ENCODE measurements around the gene EBLN1.

EBLN1 gene

DNA sequence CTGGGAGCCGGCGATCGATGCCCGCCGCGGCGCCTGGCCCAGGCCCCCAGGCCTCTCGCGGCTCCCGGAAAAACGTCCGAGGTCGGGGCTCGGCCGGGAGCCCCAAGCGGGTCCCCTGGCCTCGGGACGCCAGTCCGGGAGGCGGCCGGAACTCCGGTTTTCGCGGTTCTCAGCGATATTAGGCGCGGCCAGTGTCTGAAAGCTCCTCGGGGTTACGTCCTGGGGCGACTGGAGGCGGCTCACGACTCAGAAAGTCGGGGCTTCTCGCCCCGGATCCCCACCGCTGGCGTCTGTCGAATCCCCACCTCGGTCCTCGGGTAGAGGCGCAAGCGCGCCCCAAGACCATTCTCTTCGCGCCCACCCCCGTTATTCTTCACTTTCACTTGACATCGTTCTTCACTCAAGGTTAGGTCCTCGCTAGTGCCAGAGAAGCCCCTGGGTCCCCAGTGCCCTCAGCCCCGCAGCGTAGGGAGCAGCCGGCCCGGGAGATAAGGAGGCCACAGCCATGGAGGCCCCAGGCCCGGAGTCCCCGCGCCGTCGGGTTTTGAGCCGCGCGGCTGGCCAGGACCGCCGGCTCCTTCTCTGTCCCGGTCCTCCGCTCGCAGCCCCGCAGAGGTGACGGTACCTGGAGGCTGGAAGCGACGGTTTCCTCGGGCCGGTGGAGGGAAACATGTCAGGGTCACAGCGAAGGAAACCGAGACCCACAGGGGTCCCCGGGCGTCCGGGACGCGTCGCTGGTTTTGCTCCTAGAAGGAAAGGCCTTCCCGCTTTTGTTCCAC, 35.2 kb upstream of the EBLN1 start:
- no peak overlapping the region for H4K5ac ChIP-seq (ENCODE audit: low read length)
- H3K9ac ChIP-seq (ENCODE audit: low read length): peak overlapping the region; percentile 76
- WGBS (ENCODE audit: extremely low coverage, insufficient coverage, low lambda C conversion rate): no CpG with 5 or more reads among the region's 80 CpGs
- no peak overlapping the region for H3K23ac ChIP-seq (ENCODE audit: low read length)
- DNase-seq: peak; percentile 52
- no peak overlapping the region for H2BK120ac ChIP-seq (ENCODE audit: low read depth, low read length)
- H3K79me2 ChIP-seq (ENCODE audit: control insufficient read depth, insufficient read depth, low read length): no peaks in the 10 kb centered on the region
- no peaks in the 10 kb centered on the region for H3K79me1 ChIP-seq (ENCODE audit: low read length)
- H3K4ac ChIP-seq (ENCODE audit: low read depth, low read length): no peak overlapping the region
- H3K36me3 ChIP-seq (ENCODE audit: control insufficient read depth, insufficient read depth, low read length): no peaks in the 10 kb centered on the region
- H3K27ac ChIP-seq (ENCODE audit: low read depth, low read length): no peak overlapping the region
- H3K18ac ChIP-seq (ENCODE audit: low read length): peak overlapping the region; percentile 61
- H2BK15ac ChIP-seq (replicated peaks; ENCODE audit: low read depth): no peak overlapping the region
- no peaks in the 10 kb centered on the region for H3K4me1 ChIP-seq (ENCODE audit: control insufficient read depth, low read depth, low read length)
- H3K56ac ChIP-seq (ENCODE audit: low read length): peak overlapping the region; percentile 93
- peak overlapping the region; percentile 35 for H3K4me3 ChIP-seq (ENCODE audit: low read length)
- H3K27me3 ChIP-seq (ENCODE audit: insufficient read depth, low read length, poor library complexity): peaks cover 14% of the 10 kb centered on the region
- H2AK5ac ChIP-seq (ENCODE audit: low read length): no peak overlapping the region
- H4K8ac ChIP-seq (ENCODE audit: low read depth, low read length): no peak overlapping the region
- H3K4me2 ChIP-seq (ENCODE audit: low read length): peak overlapping the region; percentile 83
- no peak overlapping the region for H2BK5ac ChIP-seq (ENCODE audit: low read length)

GRCh38 chr10:22252224-22252800, 34.5 kb upstream of the EBLN1 start:
- peak overlapping the region; percentile 76 for H3K9ac ChIP-seq (ENCODE audit: low read length)
- H2BK15ac ChIP-seq (replicated peaks; ENCODE audit: low read depth): no peak overlapping the region
- no peak overlapping the region for H4K8ac ChIP-seq (ENCODE audit: low read depth, low read length)
- no peak overlapping the region for H3K23ac ChIP-seq (ENCODE audit: low read length)
- no CpG with 5 or more reads among the region's 52 CpGs for WGBS (ENCODE audit: extremely low coverage, insufficient coverage, low lambda C conversion rate)
- peaks cover 14% of the 10 kb centered on the region for H3K27me3 ChIP-seq (ENCODE audit: insufficient read depth, low read length, poor library complexity)
- peak overlapping the region; percentile 74 for H3K4me3 ChIP-seq (ENCODE audit: low read length)
- peak overlapping the region; percentile 61 for H3K18ac ChIP-seq (ENCODE audit: low read length)
- H3K79me2 ChIP-seq (ENCODE audit: control insufficient read depth, insufficient read depth, low read length): no peaks in the 10 kb centered on the region
- no peak overlapping the region for H4K5ac ChIP-seq (ENCODE audit: low read length)
- no peak overlapping the region for H2AK5ac ChIP-seq (ENCODE audit: low read length)
- H2BK5ac ChIP-seq (ENCODE audit: low read length): no peak overlapping the region
- no peaks in the 10 kb centered on the region for H3K36me3 ChIP-seq (ENCODE audit: control insufficient read depth, insufficient read depth, low read length)
- H3K56ac ChIP-seq (ENCODE audit: low read length): peak overlapping the region; percentile 93
- H3K4me2 ChIP-seq (ENCODE audit: low read length): peak overlapping the region; percentile 83
- peak; percentile 49 for DNase-seq
- no peak overlapping the region for H3K27ac ChIP-seq (ENCODE audit: low read depth, low read length)
- H3K4ac ChIP-seq (ENCODE audit: low read depth, low read length): no peak overlapping the region
- H2BK120ac ChIP-seq (ENCODE audit: low read depth, low read length): no peak overlapping the region
- H3K79me1 ChIP-seq (ENCODE audit: low read length): no peaks in the 10 kb centered on the region
- no peaks in the 10 kb centered on the region for H3K4me1 ChIP-seq (ENCODE audit: control insufficient read depth, low read depth, low read length)

DNA sequence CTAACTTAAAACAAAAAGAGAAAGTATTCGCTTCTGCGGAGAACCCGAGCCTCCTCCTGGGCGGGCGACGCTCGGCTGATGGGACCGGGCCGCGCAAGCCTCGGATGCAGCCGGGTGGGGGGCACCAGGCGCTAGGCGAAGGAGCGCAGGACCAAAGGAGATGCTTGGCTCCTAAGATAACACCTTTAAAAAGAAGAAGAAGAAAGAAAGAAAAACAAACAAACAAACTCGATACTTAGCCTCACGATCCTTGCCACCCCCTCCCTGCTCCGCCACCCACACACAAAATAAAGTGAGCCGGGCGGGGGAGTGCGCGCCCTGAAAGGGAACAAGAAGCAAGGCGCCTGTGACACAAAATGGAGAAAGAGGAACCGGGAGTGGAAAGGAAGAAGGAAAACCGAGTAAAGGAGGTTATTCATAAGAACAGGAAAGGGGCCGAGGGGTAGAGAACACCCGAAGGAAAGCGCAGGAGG, 34.0 kb upstream of the EBLN1 start:
- H2BK5ac ChIP-seq (ENCODE audit: low read length): no peak overlapping the region
- H2BK120ac ChIP-seq (ENCODE audit: low read depth, low read length): no peak overlapping the region
- peak overlapping the region; percentile 83 for H3K4me2 ChIP-seq (ENCODE audit: low read length)
- peaks cover 14% of the 10 kb centered on the region for H3K27me3 ChIP-seq (ENCODE audit: insufficient read depth, low read length, poor library complexity)
- no peaks in the 10 kb centered on the region for H3K36me3 ChIP-seq (ENCODE audit: control insufficient read depth, insufficient read depth, low read length)
- H3K4ac ChIP-seq (ENCODE audit: low read depth, low read length): no peak overlapping the region
- H3K9ac ChIP-seq (ENCODE audit: low read length): peak overlapping the region; percentile 76
- H4K8ac ChIP-seq (ENCODE audit: low read depth, low read length): no peak overlapping the region
- no peaks in the 10 kb centered on the region for H3K4me1 ChIP-seq (ENCODE audit: control insufficient read depth, low read depth, low read length)
- no peaks in the 10 kb centered on the region for H3K79me1 ChIP-seq (ENCODE audit: low read length)
- peak overlapping the region; percentile 93 for H3K56ac ChIP-seq (ENCODE audit: low read length)
- no peaks in the 10 kb centered on the region for H3K79me2 ChIP-seq (ENCODE audit: control insufficient read depth, insufficient read depth, low read length)
- peak overlapping the region; percentile 74 for H3K4me3 ChIP-seq (ENCODE audit: low read length)
- DNase-seq: peak; percentile 57
- peak overlapping the region; percentile 61 for H3K18ac ChIP-seq (ENCODE audit: low read length)
- WGBS (ENCODE audit: extremely low coverage, insufficient coverage, low lambda C conversion rate): no CpG with 5 or more reads among the region's 28 CpGs
- no peak overlapping the region for H2BK15ac ChIP-seq (replicated peaks; ENCODE audit: low read depth)
- H3K27ac ChIP-seq (ENCODE audit: low read depth, low read length): no peak overlapping the region
- H2AK5ac ChIP-seq (ENCODE audit: low read length): no peak overlapping the region
- no peak overlapping the region for H3K23ac ChIP-seq (ENCODE audit: low read length)
- no peak overlapping the region for H4K5ac ChIP-seq (ENCODE audit: low read length)

DNA sequence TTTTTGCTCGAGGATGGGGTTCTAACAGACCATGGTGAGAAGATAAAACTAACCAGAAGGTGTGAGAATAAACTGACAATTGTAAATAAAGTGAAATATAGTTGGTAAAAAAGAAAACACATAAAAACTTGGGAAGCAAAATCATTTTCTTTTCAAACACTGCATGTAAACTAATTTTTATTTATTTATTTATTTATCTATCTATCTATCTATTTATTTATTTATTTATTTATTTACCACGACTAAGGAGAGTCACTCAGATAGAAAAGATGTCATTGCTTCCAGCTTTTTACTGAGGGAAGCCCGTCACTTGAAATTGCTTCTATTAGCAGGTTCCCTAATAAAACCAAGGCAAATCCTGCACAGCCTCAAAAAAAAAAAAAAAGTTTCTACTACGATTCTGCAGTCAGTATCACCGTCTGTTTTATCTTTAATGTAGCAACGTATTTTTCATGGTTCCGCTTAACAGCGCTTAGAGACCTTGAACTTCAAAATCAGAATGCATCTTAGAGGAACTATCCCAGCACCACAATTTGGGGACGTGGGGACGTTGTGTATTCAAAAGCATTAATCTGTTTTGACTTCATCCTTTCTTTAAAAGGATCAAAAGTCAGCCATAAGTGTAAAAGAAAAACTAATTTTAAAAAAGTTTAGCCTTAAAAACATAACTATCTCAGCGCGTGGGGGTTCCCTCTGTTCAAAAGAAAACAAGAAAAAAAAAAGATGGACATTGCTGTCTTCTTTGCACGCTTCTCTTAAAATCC, 33.3 kb upstream of the EBLN1 start:
- Histone ChIP-seq H2AK5ac (ENCODE audit: low read length) (no peak overlapping the region), H3K4me2 (ENCODE audit: low read length) (peak overlapping the region; percentile 83), H4K8ac (ENCODE audit: low read depth, low read length) (no peak overlapping the region), H3K27me3 (ENCODE audit: insufficient read depth, low read length, poor library complexity) (peaks cover 14% of the 10 kb centered on the region), H3K79me2 (ENCODE audit: control insufficient read depth, insufficient read depth, low read length) (no peaks in the 10 kb centered on the region), H2BK15ac (replicated peaks; ENCODE audit: low read depth) (no peak overlapping the region), H3K23ac (ENCODE audit: low read length) (no peak overlapping the region), H3K79me1 (ENCODE audit: low read length) (no peaks in the 10 kb centered on the region), H3K4ac (ENCODE audit: low read depth, low read length) (no peak overlapping the region), H4K5ac (ENCODE audit: low read length) (no peak overlapping the region), H2BK5ac (ENCODE audit: low read length) (no peak overlapping the region), H3K9ac (ENCODE audit: low read length) (peak overlapping the region; percentile 76), H3K36me3 (ENCODE audit: control insufficient read depth, insufficient read depth, low read length) (no peaks in the 10 kb centered on the region), H3K27ac (ENCODE audit: low read depth, low read length) (no peak overlapping the region), H3K4me3 (ENCODE audit: low read length) (no peak overlapping the region), H3K18ac (ENCODE audit: low read length) (no peak overlapping the region), H3K4me1 (ENCODE audit: control insufficient read depth, low read depth, low read length) (no peaks in the 10 kb centered on the region), H2BK120ac (ENCODE audit: low read depth, low read length) (no peak overlapping the region), H3K56ac (ENCODE audit: low read length) (no peak overlapping the region)
- no peak for DNase-seq
- no CpG with 5 or more reads among the region's 13 CpGs for WGBS (ENCODE audit: extremely low coverage, insufficient coverage, low lambda C conversion rate)

GRCh38 chr10:22247636-22248035, 29.8 kb upstream of the EBLN1 start:
- H3K4me1 ChIP-seq (ENCODE audit: control insufficient read depth, low read depth, low read length): no peaks in the 10 kb centered on the region
- H2BK5ac ChIP-seq (ENCODE audit: low read length): no peak overlapping the region
- no peak overlapping the region for H3K56ac ChIP-seq (ENCODE audit: low read length)
- no peaks in the 10 kb centered on the region for H3K79me1 ChIP-seq (ENCODE audit: low read length)
- no peak overlapping the region for H3K27ac ChIP-seq (ENCODE audit: low read depth, low read length)
- no peak overlapping the region for H3K4ac ChIP-seq (ENCODE audit: low read depth, low read length)
- no CpG with 5 or more reads among the region's 2 CpGs for WGBS (ENCODE audit: extremely low coverage, insufficient coverage, low lambda C conversion rate)
- H4K8ac ChIP-seq (ENCODE audit: low read depth, low read length): no peak overlapping the region
- H3K4me2 ChIP-seq (ENCODE audit: low read length): no peak overlapping the region
- H2BK120ac ChIP-seq (ENCODE audit: low read depth, low read length): no peak overlapping the region
- no peak overlapping the region for H2AK5ac ChIP-seq (ENCODE audit: low read length)
- no peak overlapping the region for H2BK15ac ChIP-seq (replicated peaks; ENCODE audit: low read depth)
- no peak overlapping the region for H3K4me3 ChIP-seq (ENCODE audit: low read length)
- no peak overlapping the region for H3K9ac ChIP-seq (ENCODE audit: low read length)
- no peaks in the 10 kb centered on the region for H3K79me2 ChIP-seq (ENCODE audit: control insufficient read depth, insufficient read depth, low read length)
- H4K5ac ChIP-seq (ENCODE audit: low read length): no peak overlapping the region
- no peak overlapping the region for H3K23ac ChIP-seq (ENCODE audit: low read length)
- DNase-seq: no peak
- H3K36me3 ChIP-seq (ENCODE audit: control insufficient read depth, insufficient read depth, low read length): no peaks in the 10 kb centered on the region
- H3K18ac ChIP-seq (ENCODE audit: low read length): no peak overlapping the region
- H3K27me3 ChIP-seq (ENCODE audit: insufficient read depth, low read length, poor library complexity): peaks cover 3% of the 10 kb centered on the region
